Fibroblast of mammary gland (primary cell): Measurements from ENCODE around the gene ADH1C.
A peak's percentile ranks its signal among the peaks of the same experiment; 100 is the strongest.

Experiments used
- DNase-seq: peaks from one replicate; pipeline ENCODE4 v3.0.0-alpha.2; 2010; ENCODE audit warnings: low read depth
- H3K4me3 ChIP-seq: 2 replicates; pipeline ENCODE4 v1.5.1; 2011; ENCODE audit warnings: low read depth, mild to moderate bottlenecking, low read length, moderate library complexity; ENCODE audit not compliant: control insufficient read depth
- CTCF ChIP-seq: conservative IDR thresholded peaks from 2 replicates; pipeline ENCODE4 v1.5.1; 2011; ENCODE audit warnings: low read depth, low read length, inconsistent platforms; ENCODE audit not compliant: control insufficient read depth, insufficient read depth

Gene ADH1C

GRCh38 chr4:99339172-99339571 lies 13.4 kb downstream of the ADH1C start:
- DNase-seq, result no peak
- TF ChIP-seq CTCF, result no peak
- no peak overlapping the region for H3K4me3 ChIP-seq

- DNase-seq, result no peak
- TF ChIP-seq CTCF, result no peak
- H3K4me3 ChIP-seq, result no peak overlapping the region
Measured at GRCh38 chr4:99336553-99336952, 16.0 kb downstream of the ADH1C start.

- H3K4me3 ChIP-seq, result no peak overlapping the region
- TF ChIP-seq CTCF, result no peak
- no peak for DNase-seq
Measured at GRCh38 chr4:99334880-99335279, 17.7 kb downstream of the ADH1C start.

GRCh38 chr4:99330648-99331047 lies 21.9 kb downstream of the ADH1C start:
- DNase-seq, result no peak
- no peak for TF ChIP-seq CTCF
- no peak overlapping the region for H3K4me3 ChIP-seq

- H3K4me3 ChIP-seq, result no peak overlapping the region
- no peak for TF ChIP-seq CTCF
- DNase-seq, result no peak
Measured at GRCh38 chr4:99329876-99330275, 22.7 kb downstream of the ADH1C start.

GRCh38 chr4:99324979-99325378 lies 27.6 kb downstream of the ADH1C start:
- no peak for TF ChIP-seq CTCF
- H3K4me3 ChIP-seq, result no peak overlapping the region
- peak; percentile 94 for DNase-seq

- DNase-seq, result peak; percentile 41
- no peak for TF ChIP-seq CTCF
- no peak overlapping the region for H3K4me3 ChIP-seq
Measured at GRCh38 chr4:99324361-99324760, 28.2 kb downstream of the ADH1C start.
